ENCODE measurements around the gene ADAP1.

The ADAP1 gene

DNA sequence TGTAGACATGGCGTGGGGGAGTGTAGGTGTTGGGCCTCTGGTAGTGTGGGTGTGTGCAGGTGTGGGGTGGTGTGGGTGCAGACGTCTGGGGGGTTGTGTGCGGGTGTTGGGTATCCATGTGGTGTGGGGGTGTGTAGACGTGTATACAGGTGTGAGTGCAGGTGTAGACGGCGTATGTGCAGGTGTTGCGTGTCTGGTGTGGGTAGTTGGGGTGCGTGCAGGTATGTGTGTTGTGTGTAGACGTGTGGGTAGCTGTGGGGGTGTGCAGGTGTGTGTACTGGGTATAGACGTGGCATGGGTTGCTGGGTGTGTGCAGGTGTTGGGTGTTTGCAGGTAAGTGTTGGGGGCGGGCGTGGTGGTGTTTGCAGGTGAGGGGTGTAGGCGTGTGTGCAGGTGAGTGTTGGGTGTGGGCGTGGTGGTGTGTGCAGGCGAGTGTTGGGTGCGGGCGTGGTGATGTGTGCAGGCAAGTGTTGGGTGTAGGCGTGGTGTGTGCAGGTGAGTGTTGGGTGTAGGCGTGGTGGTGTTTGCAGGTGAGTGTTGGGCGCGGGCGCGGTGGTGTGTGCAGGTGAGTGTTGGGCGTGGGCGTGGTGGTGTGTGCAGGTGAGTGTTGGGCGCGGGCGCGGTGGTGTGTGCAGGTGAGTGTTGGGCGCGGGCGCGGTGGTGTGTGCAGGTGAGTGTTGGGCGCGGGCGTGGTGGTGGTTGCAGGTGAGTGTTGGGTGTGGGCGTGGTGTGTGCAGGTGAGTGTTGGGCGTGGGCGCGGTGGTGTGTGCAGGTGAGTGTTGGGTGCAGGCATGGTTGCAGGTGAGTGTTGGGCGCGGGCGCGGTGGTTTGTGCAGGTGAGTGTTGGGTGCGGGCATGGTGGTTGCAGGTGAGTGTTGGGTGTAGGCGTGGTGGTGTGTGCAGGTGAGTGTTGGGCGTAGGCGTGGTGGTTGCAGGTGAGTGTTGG, 61.6 kb downstream of the ADAP1 start:
- DNase-seq: no peak

DNA sequence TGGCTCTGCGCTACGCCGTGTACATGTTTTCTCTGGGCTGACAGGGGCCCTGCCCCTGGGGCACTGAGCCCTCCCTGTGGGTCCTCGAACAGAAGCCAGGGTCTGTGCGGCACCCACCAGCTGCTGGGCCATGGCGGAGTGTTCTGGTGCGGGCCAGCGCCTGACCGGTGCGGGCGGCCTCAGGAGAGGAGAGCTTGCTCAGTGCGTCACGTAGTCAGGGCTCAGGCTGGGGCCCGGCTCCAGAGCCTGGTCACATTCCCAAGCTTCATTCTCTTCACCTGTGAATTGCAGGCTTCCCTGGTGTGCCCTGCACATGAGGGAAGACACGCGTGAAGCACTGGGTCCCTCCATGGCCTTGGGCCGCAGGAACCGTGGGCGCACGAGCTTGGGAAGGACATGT, 62.7 kb downstream of the ADAP1 start:
- no peak for DNase-seq

DNA sequence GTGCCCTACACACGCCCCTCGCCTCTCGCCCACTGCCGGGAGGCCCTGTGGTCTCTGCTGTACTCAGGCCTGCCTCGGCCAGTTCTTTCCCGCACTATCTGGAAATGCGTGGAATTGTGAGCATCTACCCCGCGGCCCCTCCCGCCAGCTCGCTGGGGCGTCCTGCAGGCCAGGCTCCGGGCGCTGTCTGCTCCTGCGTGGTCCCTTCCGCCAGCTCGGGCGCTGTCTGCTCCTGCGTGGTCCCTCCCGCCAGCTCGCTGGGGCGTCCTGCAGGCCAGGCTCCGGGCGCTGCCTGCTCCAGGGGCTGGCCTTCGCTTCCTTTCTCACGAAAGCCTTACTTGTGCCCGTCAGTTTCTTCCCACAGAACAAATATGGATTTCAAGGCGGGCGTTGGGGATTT, 63.2 kb downstream of the ADAP1 start:
- no peak for DNase-seq

DNA sequence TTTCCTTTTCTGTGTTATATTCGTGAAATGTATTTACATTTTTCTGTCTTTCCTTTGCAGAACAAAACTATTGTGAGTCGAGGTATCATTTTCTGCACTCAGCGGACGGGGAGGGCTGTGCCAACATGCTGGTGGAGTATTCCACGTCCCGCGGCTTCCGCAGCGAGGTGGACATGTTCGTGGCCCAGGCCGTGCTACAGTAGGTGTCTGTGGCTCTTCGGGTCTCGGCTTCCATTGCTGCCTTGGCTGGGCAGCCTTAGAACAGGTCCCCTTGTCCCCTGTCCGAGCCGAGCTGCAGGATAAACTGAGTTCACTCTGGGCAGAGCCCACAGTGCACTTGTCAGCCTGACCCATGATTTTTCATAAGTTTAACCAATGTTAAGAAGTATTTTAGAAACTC, 63.6 kb downstream of the ADAP1 start:
- no peak for DNase-seq

DNA sequence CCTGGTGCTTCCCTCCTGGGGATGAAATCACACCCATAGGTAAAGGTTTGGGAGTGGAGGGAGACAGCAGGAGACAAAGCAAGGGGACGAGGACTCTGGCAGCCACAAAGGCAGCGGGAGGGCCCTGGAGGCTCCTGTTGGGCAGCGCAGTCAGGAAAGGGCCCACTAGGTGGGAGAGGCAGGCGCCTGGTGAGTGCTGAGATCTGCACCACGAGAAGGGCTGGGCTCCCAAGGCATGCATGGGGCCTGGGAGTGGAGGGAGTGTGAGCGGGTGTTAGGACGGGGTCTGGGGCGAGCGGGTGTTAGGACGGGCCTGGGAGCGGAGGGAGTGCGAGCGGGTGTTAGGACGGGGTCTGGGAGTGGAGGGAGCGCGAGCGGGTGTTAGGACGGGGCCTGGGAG, 65.1 kb downstream of the ADAP1 start:
- DNase-seq: no peak

DNA sequence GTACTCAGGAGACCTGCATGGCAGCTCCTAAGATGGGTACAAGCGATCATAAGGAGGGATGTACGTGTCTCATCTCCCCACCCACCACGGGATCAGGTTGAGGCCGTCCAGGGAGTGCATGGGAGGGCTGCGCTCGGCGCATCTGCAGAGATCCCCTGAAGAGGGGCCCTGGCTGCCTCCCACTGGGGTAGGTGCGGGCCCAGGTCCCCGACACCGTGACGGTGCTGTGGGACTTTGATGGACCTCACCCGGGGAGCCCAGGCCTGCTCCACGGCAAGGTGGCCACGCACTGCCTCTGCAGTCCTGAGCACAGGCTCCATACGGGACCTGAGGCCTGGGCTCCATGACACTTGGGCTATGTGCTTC, 65.5 kb downstream of the ADAP1 start:
- no peak for DNase-seq

DNA sequence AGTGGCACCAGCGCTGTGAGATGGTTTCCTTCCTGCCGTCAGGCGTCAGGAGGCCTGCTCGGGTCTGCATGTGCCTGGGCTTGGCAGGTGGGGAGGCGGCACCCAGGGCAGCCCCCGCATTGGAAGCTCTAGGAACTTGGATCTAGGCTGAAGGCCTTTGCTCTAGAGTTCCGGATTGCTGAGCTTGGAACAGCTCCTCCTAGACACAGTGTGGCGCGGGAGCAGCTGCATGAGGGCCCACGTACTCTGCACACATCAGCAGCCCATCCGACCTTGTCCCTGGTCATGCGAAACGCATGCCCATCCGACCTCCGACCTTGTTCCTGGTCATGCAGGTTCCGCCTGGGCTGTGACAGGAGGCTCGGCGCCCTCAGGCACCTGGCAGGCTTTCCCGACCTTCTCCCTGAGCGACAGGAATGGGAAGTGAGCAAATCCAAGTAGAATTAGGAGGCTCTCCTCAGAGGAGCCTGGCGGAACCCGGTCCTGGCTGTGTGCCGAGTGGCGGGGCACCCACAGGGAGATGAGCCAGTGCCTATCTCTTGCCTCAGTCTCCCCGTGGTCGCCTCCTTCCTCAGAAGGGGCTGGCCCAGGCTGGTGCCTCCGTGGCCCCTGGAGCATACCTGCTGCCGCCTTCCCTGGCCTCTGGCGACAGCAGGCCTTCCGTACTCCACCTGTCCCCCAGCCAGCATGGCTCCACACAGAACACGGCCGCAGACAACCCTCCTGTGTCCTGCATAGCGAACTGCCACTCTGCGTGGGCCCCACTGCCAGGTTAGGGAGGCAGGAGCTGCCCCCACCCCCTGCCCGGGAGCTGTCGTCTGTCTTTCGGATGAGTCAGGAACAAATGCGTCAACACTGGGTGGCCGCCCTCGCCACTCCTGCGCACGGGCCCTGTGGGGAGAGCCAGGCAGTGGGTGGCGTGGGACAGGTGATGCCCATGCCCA, 66.1 kb downstream of the ADAP1 start:
- DNase-seq: no peak

DNA sequence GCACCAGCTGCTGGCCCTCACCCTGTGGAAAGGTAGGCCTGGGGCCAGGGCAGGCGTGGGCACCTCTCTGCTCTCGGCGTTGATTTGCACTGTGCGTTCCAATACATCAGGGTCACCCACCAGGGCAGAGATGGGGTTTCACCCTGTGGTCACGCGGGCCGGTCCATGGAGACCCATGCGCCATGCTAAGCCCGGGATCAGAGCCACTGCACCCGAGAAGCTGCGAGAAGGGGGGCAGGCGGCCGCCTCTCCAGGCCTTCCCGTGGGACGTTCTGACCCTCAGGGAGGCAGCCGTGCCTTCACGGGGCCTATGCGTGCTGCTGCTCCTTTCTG, 67.0 kb downstream of the ADAP1 start:
- DNase-seq: no peak

DNA sequence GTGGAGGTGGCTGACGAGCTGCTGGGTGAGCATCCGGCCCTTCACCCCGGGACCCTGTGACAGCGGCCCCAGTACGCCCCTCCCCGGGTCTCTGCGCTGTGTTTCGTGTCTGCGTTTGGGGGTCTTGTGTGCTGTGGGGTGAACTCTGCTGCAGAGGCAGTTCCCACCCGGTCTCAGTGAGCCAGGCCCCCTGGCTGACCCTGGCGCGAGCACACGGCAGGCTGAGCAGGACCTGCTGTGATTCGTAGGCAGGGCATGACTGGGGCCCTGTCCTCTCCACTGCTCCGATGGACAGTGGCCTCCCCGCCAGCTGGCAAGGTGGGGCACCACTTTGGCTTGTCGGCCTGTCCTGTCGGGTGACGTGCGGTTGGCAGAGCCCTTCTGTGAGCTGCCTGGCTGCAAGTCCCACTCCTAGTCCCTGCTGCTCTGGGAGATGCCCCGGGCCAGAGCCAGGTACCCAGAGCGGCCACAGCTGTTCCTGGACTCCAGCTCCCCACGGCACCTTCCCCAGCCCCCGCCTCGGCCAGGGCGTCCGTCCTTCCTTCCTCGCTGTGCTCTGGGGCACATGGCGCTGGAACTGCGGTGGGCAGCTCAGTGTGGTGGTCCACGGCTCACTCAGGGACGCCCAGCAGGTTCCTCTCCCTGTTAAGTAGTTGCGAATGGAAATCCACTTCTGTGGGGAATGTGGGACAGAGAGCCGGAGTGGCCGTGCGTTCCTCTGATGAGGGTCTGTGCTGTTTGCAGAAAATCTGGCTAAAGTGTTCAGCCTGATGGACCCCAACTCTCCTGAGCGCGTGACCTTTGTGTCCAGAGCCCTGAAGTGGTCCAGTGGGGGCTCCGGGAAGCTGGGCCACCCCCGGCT, 67.6 kb downstream of the ADAP1 start:
- no peak for DNase-seq

DNA sequence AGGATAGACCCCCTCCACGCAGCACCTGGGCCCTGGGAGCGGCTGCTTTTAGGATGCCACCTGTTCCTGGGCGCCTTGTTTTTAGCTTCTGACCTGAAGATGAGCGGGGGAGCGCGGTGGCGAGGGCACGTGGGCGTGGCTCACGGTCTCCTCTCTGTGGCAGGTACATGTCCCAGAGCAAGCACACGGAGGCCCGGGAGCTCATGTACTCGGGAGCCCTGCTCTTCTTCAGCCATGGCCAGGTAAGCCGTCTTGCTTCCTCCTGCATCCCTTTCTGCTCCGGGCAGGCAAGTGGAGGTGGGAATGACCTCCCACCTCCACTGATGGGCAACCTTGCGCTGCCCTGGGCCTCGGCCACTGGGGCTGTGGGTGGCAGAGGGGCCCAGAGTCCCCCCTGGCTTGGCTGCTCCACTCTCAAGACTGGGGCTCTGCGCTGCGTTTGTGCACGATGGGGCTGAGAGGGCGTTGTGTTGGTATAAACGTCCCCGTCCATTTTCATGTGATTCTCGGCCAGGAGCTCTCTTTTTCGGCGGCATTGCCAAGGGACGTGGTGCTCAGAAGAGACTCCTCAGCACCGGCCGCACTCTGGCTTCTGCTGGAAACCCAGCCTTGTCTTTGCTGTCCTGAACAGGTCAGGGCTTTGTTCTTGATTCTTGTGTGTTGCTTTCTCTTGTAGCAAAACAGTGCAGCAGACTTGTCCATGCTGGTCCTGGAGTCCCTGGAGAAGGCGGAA, 68.4 kb downstream of the ADAP1 start:
- DNase-seq: no peak

DNA sequence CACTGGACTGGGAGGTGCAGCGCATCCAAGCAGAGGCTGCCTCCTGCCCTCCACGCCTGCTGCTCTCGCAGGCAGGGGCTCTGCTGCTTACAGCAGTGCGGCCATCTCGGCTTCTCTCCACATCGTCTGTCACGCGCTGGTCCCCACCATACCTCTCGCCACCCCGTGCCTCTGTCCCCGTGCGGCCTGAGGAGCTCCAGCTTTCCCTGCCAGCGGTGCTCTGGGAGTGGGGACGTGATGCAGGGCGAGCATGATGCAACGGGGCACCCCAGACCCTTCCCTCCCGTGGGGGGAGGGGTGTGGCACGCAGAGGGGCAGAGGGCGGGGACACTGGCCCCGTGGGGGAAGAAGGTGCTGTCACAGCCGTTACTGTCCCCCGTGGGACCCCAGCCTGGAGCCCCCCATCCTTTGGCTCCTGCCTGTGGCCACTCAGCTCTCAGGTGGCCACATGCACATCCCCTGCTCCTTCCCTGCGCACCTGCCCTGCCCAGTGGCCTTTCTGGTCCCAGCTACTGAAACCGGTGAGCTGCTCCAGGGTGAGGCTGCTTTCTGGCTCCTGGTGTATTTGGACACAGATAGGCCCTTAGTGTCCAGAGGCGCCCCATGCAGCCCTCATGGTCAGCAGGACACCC, 69.1 kb downstream of the ADAP1 start:
- DNase-seq: no peak

DNA sequence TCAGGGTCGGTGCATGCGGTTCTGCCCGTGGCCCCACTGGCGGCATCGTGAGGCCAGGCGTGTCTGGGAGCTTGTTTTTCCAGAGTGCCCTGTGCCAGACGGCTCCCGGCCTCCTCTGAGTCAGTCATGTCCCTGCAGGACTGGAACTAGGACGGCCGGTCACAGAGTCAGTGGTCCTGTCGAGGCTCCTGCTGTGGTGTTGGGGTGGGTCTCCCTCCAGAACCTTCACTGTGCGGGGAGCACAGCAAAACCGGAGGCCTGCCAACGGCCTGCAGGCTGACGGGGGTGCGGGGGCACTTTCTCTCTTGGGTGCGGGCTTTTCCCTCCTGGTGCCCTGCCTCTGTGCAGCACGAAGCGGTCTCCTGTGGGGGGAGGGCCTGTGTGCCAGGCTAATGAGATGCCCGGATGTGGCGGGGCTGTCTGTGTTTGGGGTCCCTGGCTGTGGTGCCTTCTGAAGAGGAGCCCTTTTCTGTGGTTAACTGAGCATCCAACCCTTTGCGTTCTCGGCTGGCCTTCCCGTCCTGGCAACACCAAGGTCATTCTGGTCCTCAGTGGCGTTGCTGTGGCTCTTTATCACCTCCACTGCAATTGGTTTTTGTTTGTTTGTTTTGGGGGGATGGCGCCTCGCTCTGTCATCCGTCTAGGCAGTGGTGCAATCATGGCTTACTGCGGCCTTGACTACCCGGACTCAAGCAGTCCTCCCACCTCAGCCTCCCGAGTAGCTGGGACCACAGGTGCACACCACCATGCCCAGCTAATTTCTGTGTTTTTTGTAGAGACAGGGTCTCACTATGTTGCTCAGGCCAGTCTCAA, 70.1 kb downstream of the ADAP1 start:
- no peak for DNase-seq

DNA sequence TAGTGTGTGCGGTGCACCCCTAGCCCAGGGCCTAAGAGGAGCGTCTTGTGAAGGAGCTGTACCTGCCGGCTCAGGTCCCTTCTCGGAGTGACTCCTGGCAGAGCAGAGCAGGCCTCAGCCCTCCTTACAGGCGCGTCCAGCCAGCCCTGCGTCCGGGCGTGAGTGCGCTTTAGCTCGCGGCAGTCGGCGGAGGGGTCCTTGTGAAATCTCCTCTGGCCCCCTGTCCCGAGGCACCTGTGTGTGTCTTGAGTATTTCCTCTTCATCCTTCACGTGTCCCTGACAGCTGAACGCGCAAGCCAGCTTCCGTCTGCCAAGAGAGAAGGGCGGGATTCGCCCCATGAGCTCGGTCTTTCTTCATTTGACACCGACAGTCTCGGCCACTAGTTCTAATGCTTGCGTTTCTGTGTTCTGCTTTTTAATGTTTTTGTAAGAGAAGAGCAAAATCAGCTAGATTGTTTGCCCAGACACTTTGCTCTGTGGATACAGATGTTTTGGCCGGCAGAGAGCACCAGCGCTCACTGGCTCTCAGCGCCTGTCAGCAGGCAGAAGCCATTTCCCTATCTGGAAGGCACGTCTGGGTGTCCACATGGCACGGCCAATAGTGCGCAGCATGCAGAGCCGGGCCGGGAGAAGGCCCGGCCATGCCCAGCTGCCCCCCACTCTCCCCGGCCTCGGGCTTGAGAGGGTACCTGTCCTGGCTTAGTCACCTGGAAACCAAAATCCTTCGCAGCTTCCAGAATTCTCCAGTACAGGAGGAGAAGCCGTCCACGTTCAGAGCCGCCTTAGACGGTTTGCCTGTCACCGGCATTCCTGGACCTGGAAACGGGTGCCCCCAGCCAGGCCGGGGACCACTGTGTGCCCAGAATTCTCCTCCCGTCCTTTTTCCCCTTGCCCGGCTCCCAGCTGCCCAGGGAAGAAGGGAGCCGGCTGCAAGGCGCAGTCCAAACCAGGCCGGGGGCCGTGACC, 71.1 kb downstream of the ADAP1 start:
- no peak for DNase-seq

DNA sequence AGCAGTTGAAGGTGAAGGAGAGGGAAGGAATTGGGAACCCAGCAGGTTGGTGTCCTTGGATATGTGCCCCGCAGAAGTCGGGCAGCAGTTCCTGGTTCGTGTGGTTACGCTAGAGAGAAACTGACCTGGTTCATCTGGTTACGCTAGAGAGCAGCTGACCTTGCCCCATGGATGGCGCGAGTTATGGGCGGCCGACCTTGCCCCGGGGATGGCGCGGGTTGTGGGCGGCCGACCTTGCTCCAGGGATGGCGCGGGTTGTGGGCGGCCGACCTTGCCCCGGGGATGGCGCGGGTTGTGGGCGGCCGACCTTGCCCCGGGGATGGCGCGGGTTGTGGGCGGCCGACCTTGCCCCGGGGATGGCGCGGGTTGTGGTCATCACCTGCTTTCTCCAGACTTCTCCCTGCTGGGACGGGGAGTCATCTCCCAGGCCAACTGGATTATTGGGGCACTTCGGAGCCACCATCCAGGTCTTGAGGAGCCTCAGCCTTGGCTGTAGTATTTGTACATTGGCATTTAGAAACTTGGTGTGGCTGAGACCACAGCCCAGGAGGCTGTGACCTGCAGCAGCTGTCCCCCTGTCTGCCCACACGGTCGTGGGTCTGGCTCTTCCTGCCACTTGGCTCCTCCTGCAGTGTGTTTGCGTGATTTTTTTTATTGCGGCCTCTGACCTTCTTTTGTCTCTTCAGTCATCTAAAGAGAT, 72.0 kb downstream of the ADAP1 start:
- no peak for DNase-seq

DNA sequence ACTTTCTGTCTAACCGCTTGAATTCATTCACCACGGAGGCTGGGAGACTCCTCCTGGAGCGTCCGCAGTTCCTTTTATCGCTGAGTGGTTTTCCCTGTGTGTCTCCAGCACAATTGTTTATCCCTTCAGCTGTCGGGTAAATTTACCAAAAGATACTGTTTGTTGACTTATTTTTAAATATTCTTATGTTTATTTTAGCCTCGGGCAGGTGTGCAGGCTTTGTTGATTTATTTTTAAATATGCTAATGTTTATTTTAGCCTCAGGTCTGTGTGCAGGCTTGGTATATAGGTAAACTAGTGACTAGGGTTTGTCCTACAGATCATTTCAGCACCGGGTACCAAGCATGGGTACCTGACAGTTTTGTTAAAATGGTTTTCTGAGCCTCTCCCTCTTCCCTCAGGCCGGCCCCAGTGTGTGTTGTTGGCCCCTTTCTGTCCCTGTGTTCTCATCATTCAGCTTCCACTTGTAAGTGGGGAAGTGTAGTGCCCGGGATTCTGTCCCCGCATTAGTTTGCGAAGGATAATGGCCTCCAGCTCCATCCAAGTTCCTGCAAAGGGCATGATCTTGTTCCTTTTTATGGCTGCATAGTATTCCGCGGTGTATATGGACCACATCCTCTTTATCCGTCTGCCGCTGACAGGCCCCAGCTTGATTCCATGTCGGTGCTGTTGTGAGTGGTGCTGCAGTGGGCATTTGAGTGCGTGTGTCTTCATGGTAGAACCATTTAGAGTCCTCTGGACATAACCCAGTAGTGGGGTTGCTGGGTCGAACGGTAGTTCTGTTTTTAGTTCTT, 72.8 kb downstream of the ADAP1 start:
- no peak for DNase-seq

DNA sequence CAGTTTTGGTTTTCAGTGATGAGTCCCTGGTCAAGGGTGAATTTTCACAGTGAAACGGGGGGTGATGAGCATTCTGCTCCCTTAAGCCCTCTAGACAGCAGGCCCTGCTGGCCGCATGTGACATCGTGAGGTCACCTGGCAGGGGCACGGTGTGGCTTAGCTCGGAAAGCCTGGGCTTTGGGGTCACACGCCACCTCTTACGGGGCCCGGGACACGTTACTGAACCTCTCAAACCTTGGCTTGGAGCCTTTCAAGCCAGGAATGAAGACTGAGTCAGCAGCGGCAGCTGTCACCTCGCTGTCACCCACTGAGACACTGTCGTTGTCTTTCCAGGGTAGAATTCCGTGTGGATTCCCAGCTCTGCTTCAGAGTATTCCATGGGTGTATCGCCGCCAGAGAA, 74.0 kb downstream of the ADAP1 start:
- DNase-seq: no peak

DNA sequence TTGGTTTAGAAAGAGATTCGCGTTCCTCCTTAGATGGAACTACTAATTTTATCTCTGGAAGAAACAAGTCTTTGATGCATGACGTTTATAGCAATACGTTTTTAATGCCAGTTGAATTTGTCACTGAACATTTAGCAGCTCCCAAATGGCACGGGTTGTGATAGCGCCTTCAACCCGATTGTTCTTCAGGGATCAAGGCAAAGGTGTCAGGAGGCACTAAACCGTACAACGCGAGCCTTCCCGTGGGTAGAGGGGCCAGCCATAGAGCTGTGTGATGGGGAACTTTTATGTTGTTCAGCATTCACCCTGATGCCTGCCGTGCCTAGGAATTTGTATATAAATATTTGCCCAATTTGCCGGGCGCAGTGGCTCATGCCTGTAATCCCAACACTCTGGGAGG, 74.8 kb downstream of the ADAP1 start:
- no peak for DNase-seq

DNA sequence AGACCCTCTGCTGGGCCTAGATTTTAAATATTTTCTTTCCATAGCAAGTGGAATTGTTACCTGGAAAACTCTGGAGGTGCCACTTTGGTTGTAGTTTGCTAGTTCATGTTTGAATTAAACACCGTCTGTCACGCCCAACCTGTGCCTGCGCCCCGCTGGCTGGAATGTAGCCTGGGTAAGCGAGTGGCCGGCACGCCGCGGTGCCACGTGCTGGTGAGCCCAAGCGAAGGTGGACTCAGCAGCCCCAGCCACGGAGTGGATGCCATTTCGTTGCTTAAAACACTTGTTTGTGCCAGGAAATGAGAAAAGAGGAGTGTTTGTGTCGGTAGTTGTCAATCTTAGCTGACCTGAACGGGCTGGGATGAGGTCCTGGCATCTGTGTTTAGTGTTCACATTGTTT, 75.4 kb downstream of the ADAP1 start:
- DNase-seq: no peak

Data from NCI-H187 (cell line).